GM18508 (cell line): Measurements from ENCODE around the gene TIMM17B.

ENCODE experiments used
- ATAC-seq: cut with Tn5 transposase; IDR thresholded peaks from one replicate; pipeline ENCODE4 v1.9.1; 2021; ENCODE audit warnings: moderate number of reproducible peaks; ENCODE audit not compliant: insufficient read depth, unreplicated experiment

Gene TIMM17B

DNA sequence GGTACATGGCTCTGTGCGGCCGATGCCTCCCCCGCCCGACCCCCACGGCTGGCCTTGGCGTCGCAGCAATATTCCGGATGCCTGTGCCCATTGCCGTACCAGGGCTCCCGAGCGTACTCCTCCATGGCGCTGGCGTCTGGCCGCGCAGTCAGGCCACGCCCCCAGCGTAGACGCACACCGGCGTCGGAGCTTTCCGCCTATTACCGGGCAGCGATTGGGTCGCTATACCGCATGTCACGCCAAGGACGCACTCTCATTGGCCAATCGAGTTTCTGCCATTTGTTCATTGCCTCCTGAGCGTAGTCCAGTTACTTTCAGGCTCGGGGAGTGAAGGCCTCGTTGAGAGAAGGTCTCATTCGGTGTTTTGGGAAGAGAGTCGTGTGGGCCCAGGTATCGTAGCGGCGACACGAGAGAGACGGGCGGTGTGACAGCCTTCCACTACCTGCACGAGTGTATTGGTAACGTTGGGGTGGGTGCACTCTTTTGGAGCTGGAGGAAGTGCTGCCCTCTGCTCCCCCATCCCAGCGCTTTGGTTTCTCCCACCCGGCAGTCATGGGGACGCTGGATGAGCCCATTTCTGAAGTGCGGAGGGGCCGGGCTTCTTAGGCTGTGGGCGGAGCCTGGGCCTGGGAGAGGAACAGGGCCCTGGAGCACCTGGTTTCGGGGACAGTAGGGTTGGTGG is at the start of gene TIMM17B, which contains the start of gene PQBP1:
TIMM17B (minus strand) TSS at position 144 of the 682 bp plus-strand sequence; CDS start at position 125, 19 bp downstream.
PQBP1 (plus strand) TSS at position 306 of the 682 bp plus-strand sequence. CDS start 580 bp downstream, outside the sequence.
- peak; percentile 75 for ATAC-seq

DNA sequence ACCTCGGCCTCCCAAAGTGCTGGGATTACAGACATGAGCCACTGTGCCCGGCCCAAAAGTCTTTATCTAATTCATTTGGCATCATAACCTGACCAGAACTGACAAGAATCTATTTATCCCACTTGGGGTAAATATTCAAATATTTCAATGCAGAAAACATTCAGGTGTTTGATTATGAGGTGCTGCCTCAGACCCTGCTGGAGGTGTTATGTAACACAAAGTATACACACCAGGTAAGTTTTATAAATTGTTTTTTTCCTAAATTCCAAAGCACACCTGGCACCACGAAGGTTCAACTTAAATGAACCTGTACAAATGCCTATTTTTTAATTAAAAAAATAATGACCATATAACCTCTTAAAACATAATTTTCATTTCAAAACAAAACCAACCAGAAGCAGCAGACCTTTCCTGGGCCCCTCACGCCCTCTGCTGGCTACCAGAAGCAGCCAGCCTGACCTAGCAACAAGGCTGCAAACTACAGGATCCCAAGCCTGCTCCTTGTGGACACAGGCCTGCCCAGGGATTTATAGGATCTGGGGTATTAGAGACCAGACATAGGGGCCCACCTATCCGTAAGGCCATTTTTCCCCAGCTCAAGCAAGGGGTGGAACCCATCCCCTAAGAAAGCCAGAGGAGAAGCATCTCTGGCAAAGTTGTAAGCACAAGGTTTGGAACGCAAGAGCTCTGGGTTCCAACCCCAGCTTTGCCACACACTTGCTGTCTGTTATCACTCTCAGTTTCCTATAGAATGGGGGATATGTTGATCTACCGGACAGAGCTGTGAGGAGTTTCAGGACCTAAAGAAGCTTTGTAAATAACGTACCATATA is 48.2 kb upstream of the TIMM17B start:
- no peak for ATAC-seq

DNA sequence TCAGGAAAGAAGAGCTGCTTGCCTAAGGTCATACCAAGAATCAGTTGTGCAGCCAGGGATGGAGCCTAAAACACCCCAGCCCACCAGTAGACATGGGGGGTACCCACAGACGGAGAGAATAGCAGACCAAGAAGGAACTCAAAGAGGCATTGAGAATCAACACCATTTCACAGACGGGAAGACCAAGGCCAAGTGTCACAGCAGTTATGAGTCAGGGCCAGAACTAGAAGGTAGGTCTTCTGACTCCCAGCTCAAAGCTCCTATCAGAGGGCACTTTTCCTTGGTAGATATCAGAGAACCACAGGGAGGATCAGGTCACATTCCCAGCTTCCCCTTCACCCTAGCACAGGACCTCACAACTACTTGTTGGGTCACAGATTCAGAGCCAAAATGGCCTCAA is 45.3 kb upstream of the TIMM17B start:
- no peak for ATAC-seq

DNA sequence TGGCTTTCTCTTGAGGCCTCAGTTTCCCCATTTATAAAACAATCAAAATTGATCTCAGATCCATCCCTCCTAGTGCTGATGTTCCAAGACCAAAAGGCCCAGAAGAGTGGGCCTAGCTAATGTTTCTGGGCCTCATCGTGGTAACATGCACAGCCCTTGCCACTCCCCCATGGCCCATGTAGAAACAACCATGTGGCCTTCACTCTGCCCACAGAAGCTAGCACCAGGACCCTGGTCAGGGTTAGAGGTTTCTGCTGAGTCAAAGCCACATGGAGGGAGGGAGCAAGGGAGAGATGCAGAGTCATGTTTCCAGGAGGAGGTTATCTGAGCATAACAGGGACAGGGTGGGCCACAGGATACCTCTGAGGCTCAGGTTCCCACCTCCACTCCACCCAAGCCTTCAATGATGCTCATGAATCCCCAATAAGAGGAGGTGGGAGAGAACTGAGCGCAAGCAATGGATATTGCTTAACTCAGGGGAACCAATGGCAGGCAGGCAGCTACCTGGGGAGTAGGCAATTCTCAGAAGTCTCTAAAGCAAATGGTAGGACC is 42.9 kb upstream of the TIMM17B start:
- no peak for ATAC-seq

DNA sequence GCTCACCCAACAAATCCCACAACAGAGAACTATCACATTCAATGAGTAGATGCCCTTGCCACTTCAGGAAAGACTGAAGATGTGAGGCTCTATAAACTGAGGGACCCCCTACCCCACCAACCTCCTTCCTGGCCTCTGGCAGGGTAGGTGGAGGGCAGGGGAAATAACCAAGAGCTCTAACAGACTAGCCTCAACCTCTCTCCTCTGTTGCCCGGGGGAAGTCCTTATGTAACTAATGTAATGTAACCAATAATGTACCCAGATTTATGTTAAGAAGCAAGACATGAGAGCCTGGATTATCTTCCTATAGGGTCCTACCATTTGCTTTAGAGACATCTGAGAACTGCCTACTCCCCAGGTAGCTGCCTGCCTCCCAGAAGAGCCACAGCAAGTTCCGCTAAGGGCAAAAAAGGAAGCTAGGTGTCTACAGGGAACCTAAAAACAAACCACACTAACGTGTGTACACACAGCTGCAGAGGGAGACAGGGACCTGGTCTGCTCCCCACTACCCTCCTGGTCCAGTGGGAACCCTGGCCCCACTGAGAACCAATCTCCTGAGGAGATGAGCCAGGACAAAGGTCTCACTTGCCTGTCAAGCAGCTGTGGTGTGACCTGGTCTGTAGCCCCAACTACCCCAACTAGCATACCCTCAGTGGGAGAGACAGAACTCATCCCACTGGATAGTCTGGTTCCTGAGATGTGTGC is 42.1 kb upstream of the TIMM17B start:
- ATAC-seq: no peak

DNA sequence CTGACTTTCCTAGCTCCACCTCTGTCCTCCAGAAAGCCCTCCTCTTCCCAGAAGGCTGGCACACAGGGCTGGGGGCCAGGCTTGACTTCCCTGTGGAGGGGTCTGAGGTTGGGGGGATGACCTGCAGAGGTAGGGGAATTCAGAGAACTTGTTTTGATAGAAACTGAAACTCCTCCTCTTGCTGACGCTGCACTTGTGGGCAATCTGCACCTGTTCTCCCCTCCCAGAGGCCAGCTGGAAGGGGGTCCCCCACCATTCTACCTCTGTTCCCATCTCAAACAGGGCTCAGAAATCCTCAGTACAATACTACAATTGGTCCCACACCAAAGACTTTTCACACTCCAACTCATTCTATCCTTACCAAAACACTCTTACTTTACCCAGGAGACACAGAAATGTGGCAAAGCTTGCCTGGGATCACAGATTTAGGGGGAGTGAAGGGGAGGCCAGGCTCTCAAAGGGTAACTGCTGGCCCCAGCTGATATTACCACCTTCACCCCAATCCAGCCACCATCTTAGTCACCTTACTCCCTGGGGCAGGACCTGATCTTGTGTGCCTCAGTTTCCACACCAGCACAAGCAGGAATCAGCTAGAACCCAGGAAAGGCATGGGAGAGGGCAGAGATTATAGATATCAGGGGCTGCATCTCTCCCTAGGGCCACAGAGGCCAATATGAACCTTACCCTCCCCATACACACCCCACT is 41.3 kb upstream of the TIMM17B start:
- ATAC-seq: peak; percentile 41

DNA sequence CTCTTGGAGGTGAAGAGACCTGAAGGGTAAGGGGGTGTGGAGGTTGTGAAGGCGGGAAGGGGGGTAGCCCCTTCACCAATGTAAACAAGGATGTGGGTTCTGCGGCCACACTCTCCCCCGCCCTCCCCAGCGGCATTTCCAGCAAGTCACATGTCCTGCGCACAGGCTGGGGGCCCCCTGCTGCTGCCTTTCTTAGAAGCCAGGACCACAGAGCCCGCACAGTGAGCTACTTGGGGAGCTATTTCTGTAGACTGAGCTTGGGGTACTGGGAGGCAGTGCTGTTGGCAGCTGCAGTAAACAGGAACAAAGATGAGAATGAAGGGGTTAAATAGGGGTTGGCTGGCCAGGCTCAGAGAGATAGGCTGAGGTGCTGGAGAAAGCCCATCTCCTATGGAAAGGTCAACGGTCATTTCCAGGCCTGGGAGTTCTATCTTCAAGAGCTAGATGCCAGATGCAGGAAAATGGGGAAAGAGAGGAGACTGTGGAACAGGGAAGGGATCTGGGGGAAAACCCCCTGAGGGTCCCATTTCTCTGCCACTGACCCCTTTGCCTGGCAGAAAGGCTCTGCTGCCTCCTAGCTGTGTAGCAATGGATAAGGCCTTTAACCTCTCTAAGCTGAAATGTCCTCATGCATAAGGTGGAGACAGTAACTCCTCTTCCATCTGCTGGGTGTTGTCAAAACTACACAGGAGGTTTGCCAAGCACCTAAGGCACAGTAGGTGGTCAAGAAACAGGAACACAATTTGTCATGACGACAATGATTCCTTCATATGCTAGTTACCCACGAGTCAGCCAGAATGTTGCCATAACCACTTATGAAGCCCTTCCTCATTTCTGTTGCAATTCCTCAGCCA is 39.7 kb upstream of the TIMM17B start:
- peak; percentile 33 for ATAC-seq

DNA sequence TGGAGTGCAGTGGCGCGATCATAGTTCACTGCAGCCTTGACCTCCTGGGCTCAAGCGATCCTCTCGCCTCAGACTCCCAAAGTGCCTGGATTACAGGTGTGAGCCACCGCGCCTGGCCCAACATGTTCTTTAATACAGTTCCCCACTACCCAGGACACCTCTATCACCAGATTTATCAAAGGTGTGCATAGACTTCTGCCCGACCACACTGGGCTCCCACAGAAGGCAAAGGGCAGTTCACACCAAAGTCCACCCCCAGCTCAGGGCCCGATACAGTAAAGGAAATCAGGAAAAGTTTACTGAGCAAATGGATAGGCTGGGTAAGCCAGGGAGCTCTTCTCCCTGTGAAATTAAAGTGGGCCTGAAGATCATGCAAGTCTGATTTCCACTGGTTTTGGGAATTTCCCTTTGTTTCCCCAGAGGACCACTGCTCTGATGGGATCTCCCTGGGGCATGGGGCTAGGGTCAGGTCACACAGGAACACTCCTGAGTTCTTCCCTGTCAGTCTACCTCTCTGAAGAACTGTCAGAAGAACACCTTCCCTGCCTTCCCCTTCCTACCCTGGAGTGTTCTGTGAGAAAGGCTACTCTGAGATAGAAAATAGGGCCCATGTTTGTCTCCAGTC is 39.0 kb upstream of the TIMM17B start:
- ATAC-seq: no peak

DNA sequence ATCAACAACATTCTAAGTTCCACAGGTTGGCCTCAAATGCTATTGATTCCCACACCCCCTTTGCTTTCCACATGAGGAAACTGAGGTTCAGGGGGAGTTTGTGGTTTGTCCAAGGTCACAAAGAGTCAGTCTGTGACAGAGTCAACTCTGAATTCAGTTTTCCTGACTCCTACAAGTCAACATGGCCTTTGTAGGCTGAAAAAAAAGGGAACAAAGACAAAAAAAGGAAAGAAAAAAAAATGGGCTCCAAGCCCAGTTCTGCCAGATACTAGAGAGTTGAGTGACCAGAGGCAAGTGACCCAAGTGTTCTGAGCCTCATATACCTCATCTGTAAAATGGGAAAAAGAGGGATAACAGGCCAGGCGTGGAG is 37.7 kb upstream of the TIMM17B start:
- ATAC-seq: no peak

DNA sequence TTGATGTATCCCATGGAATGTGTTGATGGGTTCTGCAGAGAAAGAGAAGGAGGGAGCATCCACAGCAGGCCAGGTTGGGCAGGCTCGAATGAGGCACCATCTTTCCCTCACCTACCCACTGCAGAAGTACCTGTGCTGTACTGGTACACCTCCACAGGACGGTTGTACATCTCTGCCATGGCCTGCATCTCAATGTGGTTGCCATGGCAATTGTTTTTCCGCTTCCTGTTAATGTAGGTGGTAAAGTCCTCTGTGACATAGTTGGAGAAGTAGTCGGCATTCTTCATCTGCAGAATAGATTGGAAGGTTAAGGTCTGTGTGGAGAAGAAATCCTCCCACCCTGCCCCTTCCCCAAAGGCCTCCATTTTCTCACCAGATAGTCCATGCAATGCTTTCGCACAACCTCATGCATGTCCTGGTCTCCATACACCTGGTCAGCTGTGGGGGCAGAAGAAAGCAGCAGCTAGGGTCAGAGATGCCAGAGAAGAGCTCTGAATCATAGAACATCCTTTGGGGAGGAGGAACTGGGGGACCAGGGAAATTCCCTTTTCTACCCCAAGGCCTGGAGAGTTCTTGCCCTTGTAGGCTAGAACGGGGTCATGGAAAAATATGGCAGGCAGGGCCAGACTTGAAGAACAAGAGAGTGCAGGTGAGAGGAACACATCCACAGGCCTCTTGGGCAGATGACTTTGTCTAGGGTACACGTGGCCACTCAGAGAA is 37.2 kb upstream of the TIMM17B start:
- no peak for ATAC-seq

DNA sequence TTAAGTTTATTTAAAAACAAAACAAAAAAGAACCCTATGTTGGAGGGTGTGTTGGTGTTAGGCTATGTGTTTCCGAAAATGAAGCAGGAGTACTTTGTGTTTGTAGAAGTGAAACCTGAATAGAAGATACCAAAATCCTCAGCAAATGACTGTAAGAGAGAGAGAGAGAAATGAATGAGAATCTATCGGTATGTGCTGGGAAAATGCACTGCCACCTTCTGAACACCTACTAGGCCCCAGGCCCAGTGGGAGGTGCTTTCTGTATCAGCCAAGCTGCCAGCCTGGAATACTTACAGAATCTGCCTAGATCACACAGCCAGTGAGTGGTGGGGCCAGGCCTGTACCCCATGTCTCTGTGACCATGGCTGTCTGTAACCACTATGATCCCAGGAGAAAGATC is 36.2 kb upstream of the TIMM17B start:
- no peak for ATAC-seq

DNA sequence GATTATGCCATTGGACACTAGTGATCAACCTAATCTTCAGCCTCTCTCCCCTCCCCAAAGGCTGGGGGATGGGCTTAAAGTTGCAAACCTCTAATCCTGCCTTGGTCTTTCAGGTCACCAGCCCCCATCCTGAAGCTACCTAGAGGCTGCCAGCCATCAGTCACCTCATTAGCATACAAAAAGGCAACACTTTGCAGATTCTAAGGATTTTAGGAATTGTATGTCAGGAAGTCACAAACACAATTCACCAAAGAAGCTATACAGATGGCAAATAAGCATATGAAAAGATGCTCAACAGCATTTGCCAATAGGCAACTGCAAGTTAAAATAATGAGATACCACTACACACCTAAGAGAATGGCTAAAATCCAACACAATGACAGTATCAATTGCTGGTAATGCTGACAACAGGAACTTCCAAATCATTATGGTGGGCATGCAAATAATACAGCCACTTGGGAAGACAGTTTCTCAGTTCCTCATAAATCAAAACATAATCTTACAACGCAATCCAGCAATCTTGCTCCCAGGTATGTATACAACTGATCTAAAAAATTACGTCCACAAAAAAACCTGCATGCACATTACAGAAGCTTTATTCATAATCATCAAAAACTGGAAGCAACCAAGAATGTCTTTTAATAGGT is 30.3 kb upstream of the TIMM17B start:
- no peak for ATAC-seq

DNA sequence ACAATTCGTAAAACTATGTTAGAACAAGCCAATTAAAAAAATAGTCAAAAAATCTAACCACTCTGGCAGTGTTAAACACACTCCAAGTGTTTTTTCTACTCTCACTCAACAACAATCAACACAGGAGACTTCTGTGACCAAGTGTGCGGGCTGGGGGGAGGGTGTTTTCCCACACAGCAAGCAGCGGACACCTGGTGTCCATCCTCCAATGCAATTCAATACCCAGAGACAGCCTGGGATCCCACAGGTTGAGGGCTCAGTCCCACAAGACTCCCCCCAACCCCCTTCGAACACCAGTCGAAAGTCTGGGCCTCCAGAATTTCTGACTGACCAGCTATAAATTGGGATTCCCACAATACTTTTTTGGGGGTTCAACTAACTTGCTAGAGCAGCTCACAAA is 29.6 kb upstream of the TIMM17B start:
- no peak for ATAC-seq

DNA sequence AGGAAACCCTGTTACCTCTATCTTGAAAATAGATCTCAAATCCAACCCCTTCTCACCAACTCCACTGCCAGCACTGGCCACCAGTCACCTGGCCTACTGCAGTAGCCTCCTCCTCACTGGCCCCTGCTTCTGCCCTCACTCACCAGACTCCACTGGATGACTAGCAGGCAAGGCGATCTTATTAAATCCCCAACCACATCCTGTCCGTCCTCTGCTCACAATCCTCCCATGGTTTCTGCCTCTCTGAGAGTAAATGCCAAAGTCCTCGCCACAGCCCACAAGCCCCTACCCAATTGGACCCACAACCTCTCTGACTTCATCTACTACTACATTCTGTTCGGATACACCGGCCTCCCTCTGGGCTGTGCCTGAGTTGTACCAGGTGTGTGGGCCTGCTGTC is 26.7 kb upstream of the TIMM17B start:
- ATAC-seq: no peak

DNA sequence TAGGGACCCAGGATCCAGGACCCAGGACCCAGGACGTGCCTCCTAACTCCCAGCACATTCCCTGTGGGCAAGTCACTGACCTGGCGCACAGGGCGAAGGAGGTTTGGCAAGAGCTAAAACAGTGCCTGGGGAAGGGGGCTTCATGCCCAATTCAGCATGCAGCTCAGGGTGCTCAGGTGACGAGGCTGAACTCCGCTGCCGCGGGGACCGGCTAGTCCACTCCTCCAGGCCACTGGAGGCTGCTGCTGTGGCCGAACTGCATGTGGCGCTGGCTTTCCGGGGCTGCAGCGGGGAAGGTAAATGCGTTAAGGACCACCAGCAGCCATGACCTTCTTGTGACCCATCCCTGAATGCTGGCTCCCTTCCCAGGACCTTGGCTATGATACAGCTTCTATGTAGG is 26.2 kb upstream of the TIMM17B start:
- no peak for ATAC-seq

DNA sequence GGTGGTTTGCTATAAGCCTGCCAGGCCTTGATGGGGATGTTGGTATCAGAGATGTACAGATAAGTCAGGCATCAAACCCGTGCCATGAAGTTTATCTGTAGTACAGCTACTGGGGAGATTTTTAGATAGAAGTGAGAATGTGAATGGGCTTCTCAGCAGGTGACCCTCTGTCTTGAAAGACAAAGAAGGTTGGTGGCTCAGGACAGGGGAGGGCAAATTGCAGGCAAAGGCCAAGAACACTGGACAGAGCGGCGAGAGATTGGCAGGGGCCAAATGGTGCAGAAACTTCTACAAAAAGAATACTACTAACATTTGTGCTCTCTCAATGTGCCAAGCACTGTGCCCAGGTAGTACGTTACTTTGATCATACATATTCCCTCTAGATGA is 23.1 kb upstream of the TIMM17B start:
- ATAC-seq: no peak

DNA sequence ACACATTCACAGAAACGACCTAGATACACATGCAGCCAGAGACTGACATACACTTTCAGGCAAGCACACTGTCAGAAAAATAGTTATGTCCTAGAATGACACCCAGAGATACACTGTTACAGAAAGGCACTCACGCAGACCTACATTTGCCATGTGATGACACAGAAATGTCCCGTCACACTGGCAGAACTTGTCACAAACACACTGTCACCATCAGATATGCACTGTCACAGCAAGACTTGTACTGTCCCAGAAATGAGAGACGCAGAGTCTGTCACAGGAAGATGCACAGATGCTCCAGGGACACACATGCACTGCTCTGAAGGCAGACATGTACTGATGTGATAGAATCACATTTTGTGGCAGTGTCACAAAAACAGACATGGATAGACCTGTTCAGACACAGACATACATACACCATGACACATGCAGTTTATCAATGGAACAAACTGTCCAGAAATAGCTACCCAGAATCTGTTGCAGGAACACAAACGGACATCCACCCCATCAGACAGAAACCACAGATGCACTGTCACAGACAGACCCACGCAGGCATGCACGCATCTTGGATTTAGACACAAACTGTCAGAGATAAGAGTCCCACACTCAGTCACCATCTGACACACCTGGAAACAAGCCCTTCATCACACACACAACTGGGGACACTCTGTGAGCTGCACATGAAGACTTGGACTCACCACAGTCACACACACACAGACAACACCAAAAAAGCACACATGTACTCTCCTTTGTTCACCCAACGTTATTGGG is 22.6 kb upstream of the TIMM17B start:
- ATAC-seq: no peak
